Keratinocyte (primary cell): ENCODE data around the gene NCF2. TPM values are rescaled to one million over a fixed set of nuclear protein-coding genes. Genes with fewer than 3 reads are reported as not detected.

Experiments used
- DNase-seq: peaks from one replicate; pipeline ENCODE4 v3.0.0-alpha.2; 2011; ENCODE audit warnings: low read depth, missing footprints, low spot score
- FAIRE-seq: peaks from 2 replicates; lab custom pipeline; 2011; peaks lifted over from hg19 to GRCh38; lab: Jason Lieb, UNC
- H2AFZ ChIP-seq: 2 replicates; pipeline ENCODE4 v1.6.0; 2012; ENCODE audit warnings: low read length, control low read depth, inconsistent platforms; ENCODE audit not compliant: control insufficient read depth
- H3K27ac ChIP-seq: 2 replicates; pipeline ENCODE4 v1.5.1; 2011; ENCODE audit warnings: low read length; ENCODE audit not compliant: control insufficient read depth, insufficient read depth
- H3K27me3 ChIP-seq: 3 replicates; pipeline ENCODE4 v1.6.0; 2011; ENCODE audit warnings: low read length; ENCODE audit not compliant: control insufficient read depth, insufficient read depth; ENCODE audit errors: extremely low read depth
- H3K36me3 ChIP-seq, 2 experiments: 2 replicates in 1 of 2; 3 replicates in 1 of 2; pipeline ENCODE4 v1.5.1; 2011; ENCODE audit warnings: low read length in 2 of 2, mild to moderate bottlenecking in 1 of 2; ENCODE audit not compliant: control insufficient read depth in 2 of 2, insufficient read depth in 2 of 2; ENCODE audit errors: extremely low read depth in 1 of 2
- H3K4me1 ChIP-seq: 3 replicates; pipeline ENCODE4 v1.5.1; 2011; ENCODE audit warnings: low read length; ENCODE audit not compliant: control insufficient read depth, insufficient read depth; ENCODE audit errors: extremely low read depth
- H3K4me2 ChIP-seq: 3 replicates; pipeline ENCODE4 v1.6.0; 2011; ENCODE audit warnings: low read depth, low read length; ENCODE audit not compliant: control insufficient read depth, insufficient read depth; ENCODE audit errors: extremely low read depth
- H3K4me3 ChIP-seq, 3 experiments: fragments of 200-600 bp in 1 of 3; sonication (generic) in 1 of 3; 2 replicates in 2 of 3; 3 replicates in 1 of 3; pipeline ENCODE4 v1.5.1; 2011 to 2016; ENCODE audit warnings: low read length in 3 of 3, mild to moderate bottlenecking in 3 of 3, control low read depth in 2 of 3, inconsistent platforms in 1 of 3, low read depth in 1 of 3, mixed read lengths in 1 of 3, mixed run types in 1 of 3, moderate library complexity in 1 of 3; ENCODE audit not compliant: control insufficient read depth in 2 of 3, insufficient read depth in 2 of 3; ENCODE audit errors: extremely low read depth in 1 of 3
- H3K79me2 ChIP-seq: 2 replicates; pipeline ENCODE4 v1.6.0; 2012; ENCODE audit warnings: low read length; ENCODE audit not compliant: control insufficient read depth, insufficient read depth
- H3K9ac ChIP-seq: 3 replicates; pipeline ENCODE4 v1.6.0; 2011; ENCODE audit warnings: low read length; ENCODE audit not compliant: control insufficient read depth, insufficient read depth; ENCODE audit errors: extremely low read depth
- H3K9me1 ChIP-seq: 3 replicates; pipeline ENCODE4 v1.6.0; 2011; ENCODE audit warnings: low read length; ENCODE audit not compliant: control insufficient read depth, insufficient read depth; ENCODE audit errors: extremely low read depth
- H3K9me3 ChIP-seq: 2 replicates; pipeline ENCODE4 v1.5.1; 2012; ENCODE audit warnings: low read depth, low read length; ENCODE audit not compliant: control insufficient read depth
- H4K20me1 ChIP-seq: 3 replicates; pipeline ENCODE4 v1.6.0; 2011; ENCODE audit warnings: low read length; ENCODE audit not compliant: control insufficient read depth, insufficient read depth; ENCODE audit errors: extremely low read depth
- EZH2 ChIP-seq: IDR thresholded peaks from one replicate; pipeline ENCODE4 v1.6.1; 2012; ENCODE audit warnings: inconsistent platforms, mild to moderate bottlenecking, low read length, moderate library complexity
- dilution Hi-C: fragments of 300-500 bp; cut with MboI; formaldehyde crosslinking; loops from one replicate; pipeline ENCODE4 v1.7.0; 2020; ENCODE audit warnings: low sequenced_read_pairs; ENCODE audit not compliant: extremely low pct_ligation_motif_present
- polyA plus RNA-seq, 5 experiments: library from polyadenylated mRNA; depleted of rRNA in 3 of 5; stranded (reverse) in 3 of 5; stranded (forward) in 1 of 5; unstranded in 1 of 5; fragments of >200 nt; gene quantifications; 1 replicate in 1 of 5; 2 replicates in 3 of 5; 3 replicates in 1 of 5; pipeline versions ENCODE4 v1.2.1 to v1.2.3, GENCODE V29; 2011 to 2012; ENCODE audit warnings: missing spikeins in 2 of 5, low read depth in 1 of 5, low replicate concordance in 1 of 5
- TF ChIP-seq, protein P1 (sequence below), 3 experiments: IDR thresholded peaks in 1 of 3; conservative IDR thresholded peaks in 1 of 3; optimal IDR thresholded peaks in 1 of 3; 2 replicates in 2 of 3; 3 replicates in 1 of 3; pipeline versions ENCODE3 to v1.5.1; 2011; ENCODE audit warnings: low read length in 3 of 3, mild to moderate bottlenecking in 3 of 3, moderate library complexity in 2 of 3, control low read depth in 1 of 3, inconsistent platforms in 1 of 3; ENCODE audit not compliant: insufficient read depth in 2 of 3; ENCODE audit errors: extremely low read depth in 1 of 3

The NCF2 gene
- polyA plus RNA-seq, 1 donor (not counting 4 experiments of a cell fraction or from before 2014, with no cell fraction given): 9.2 TPM

DNA sequence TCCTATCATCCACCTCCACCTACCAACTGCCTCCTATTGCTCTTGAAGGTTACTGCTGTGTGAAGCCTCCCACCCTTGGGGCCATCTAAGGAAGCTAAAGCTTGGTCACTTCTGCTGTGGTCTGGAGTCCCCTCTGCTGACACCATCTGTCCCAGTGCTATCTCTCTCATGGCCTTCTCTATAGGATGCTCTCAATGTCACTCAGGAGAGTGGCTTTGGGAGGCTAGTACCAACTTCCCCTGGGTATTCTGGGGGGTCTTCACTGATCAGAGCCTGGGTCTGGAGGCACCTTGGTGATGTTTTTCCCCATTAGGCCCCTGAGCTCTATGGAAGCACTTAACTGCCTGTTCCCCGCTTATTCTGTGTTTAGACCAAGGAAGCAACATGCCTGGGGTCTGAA is 12.3 kb upstream of the NCF2 start:
- H2AFZ ChIP-seq: no peak overlapping the region
- no peaks in the 10 kb centered on the region for H3K27me3 ChIP-seq
- H3K79me2 ChIP-seq: no peaks in the 10 kb centered on the region
- no peak overlapping the region for H3K4me2 ChIP-seq
- no peak for DNase-seq
- TF ChIP-seq, protein P1, sequence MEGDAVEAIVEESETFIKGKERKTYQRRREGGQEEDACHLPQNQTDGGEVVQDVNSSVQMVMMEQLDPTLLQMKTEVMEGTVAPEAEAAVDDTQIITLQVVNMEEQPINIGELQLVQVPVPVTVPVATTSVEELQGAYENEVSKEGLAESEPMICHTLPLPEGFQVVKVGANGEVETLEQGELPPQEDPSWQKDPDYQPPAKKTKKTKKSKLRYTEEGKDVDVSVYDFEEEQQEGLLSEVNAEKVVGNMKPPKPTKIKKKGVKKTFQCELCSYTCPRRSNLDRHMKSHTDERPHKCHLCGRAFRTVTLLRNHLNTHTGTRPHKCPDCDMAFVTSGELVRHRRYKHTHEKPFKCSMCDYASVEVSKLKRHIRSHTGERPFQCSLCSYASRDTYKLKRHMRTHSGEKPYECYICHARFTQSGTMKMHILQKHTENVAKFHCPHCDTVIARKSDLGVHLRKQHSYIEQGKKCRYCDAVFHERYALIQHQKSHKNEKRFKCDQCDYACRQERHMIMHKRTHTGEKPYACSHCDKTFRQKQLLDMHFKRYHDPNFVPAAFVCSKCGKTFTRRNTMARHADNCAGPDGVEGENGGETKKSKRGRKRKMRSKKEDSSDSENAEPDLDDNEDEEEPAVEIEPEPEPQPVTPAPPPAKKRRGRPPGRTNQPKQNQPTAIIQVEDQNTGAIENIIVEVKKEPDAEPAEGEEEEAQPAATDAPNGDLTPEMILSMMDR (optimal IDR thresholded peaks at IDR 0.05 in 1 of 3, IDR thresholded peaks at IDR 0.05 in 1 of 3, conservative IDR thresholded peaks at IDR 0.05 in 1 of 3; ENCODE audit: extremely low read depth in 1 of 3, insufficient read depth in 2 of 3, low read length in 3 of 3): no peak
- no peak for TF ChIP-seq EZH2
- no peak overlapping the region for H3K27ac ChIP-seq
- no peaks in the 10 kb centered on the region for H3K9me1 ChIP-seq
- H4K20me1 ChIP-seq: no peaks in the 10 kb centered on the region
- no peak for FAIRE-seq
- H3K36me3 ChIP-seq: no peaks in the 10 kb centered on the region
- no peak overlapping the region for H3K4me3 ChIP-seq
- no peaks in the 10 kb centered on the region for H3K4me1 ChIP-seq
- dilution Hi-C loops: no loop called here
- H3K9me3 ChIP-seq: no peaks in the 10 kb centered on the region
- H3K9ac ChIP-seq: no peak overlapping the region

DNA sequence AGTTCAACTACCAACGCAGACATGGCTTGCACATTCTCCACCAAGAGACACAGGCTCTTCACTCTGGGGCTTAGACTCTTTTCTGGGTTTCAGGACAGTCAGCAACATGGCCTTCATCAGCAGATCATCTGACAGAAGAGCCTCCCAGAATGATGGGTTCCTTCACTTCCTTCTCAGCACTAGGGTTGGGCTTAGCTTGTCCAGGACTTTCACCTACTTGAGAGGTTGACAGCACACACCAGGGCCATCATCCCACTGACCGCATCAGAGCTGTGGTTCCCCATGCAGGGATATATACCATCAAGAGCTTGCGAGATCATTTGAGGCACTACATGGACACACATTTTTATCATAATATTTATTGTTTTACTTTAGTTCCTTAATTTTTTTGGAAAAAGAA is 10.4 kb upstream of the NCF2 start:
- Histone ChIP-seq H3K4me2 (no peak overlapping the region), H3K36me3 (no peaks in the 10 kb centered on the region), H4K20me1 (no peaks in the 10 kb centered on the region), H3K9me1 (no peaks in the 10 kb centered on the region), H3K79me2 (no peaks in the 10 kb centered on the region), H2AFZ (no peak overlapping the region), H3K9me3 (no peaks in the 10 kb centered on the region), H3K4me1 (no peaks in the 10 kb centered on the region), H3K4me3 (no peak overlapping the region), H3K27ac (no peak overlapping the region), H3K27me3 (no peaks in the 10 kb centered on the region), H3K9ac (no peak overlapping the region)
- DNase-seq (no peak), FAIRE-seq (no peak)
- no peak for TF ChIP-seq EZH2
- TF ChIP-seq, protein P1 (optimal IDR thresholded peaks at IDR 0.05 in 1 of 3, IDR thresholded peaks at IDR 0.05 in 1 of 3, conservative IDR thresholded peaks at IDR 0.05 in 1 of 3; ENCODE audit: extremely low read depth in 1 of 3, insufficient read depth in 2 of 3, low read length in 3 of 3): no peak
- dilution Hi-C loops: no loop called here
